ENCODE measurements around the gene UMAD1. TPM values are rescaled to one million over a fixed set of nuclear protein-coding genes. Genes with fewer than 3 reads are reported as not detected.

UMAD1 gene
- total RNA-seq, 2 donors from 2014 or later = 19.5 to 31.4 TPM

DNA sequence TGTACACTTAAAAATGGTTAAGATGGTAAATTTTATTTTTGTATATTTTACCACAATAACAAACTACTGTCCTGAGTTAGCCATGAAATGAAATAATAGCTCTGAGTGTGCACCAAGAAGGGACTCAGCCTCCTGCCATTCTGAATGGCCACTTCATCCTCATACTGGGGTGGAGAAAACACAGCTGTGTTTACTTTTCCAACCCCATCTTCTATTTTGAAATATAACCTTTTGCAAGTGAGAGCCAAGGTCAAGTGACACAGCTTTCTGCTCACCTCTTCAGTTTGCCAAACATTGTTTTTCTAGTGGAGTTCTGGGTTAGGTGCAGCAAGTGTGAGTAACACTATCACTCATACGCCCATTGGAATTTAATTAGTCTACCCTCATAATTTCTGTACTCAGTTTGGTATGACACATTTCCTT, 220.7 kb downstream of the UMAD1 start:
- Histone ChIP-seq H3K9me3 (no peaks in the 10 kb centered on the region), H3K4me3 (no peak overlapping the region), H3K27ac (no peak overlapping the region), H3K27me3 (replicated peaks; ENCODE audit: insufficient read depth) (no peaks in the 10 kb centered on the region), H3K4me1 (replicated peaks) (no peaks in the 10 kb centered on the region), H3K36me3 (no peaks in the 10 kb centered on the region)
- intact Hi-C loops (cut with DNase I) = no loop called here
- WGBS = 78% methylated on average over 1 of the region's 1 CpG
- DNase-seq (ENCODE audit: low spot score) = no peak
- TF ChIP-seq POLR2A (IDR thresholded peaks at IDR 0.05) = no peak

DNA sequence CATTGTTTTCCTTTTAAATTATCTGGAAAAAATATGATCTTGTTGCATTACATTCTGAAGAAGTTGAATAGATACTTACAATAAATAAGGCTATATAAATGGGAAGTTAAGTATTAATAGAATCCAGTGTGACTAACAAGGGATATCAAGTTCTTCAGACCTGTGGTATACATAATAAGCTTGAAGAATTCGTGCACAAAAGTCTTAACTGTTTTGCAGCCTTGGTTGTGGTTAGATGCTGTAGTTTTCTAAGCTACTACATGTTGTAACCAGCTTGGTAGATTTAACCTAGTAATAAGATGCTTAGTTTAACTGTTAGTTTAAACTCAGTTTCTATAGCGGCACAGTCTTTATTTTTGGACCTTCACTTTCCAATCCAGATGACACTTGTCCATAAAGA, 221.8 kb downstream of the UMAD1 start:
- Histone ChIP-seq H3K4me3 (no peak overlapping the region), H3K4me1 (replicated peaks) (no peaks in the 10 kb centered on the region), H3K27ac (no peak overlapping the region), H3K27me3 (replicated peaks; ENCODE audit: insufficient read depth) (no peaks in the 10 kb centered on the region), H3K36me3 (no peaks in the 10 kb centered on the region), H3K9me3 (no peaks in the 10 kb centered on the region)
- no peak for DNase-seq (ENCODE audit: low spot score)
- intact Hi-C loops (cut with DNase I) = no loop called here
- WGBS = 87% methylated on average over 2 of the region's 2 CpGs
- TF ChIP-seq POLR2A (IDR thresholded peaks at IDR 0.05) = no peak
- TF ChIP-seq POLR2AphosphoS5 (IDR thresholded peaks at IDR 0.05) = no peak
- TF ChIP-seq, protein P1, sequence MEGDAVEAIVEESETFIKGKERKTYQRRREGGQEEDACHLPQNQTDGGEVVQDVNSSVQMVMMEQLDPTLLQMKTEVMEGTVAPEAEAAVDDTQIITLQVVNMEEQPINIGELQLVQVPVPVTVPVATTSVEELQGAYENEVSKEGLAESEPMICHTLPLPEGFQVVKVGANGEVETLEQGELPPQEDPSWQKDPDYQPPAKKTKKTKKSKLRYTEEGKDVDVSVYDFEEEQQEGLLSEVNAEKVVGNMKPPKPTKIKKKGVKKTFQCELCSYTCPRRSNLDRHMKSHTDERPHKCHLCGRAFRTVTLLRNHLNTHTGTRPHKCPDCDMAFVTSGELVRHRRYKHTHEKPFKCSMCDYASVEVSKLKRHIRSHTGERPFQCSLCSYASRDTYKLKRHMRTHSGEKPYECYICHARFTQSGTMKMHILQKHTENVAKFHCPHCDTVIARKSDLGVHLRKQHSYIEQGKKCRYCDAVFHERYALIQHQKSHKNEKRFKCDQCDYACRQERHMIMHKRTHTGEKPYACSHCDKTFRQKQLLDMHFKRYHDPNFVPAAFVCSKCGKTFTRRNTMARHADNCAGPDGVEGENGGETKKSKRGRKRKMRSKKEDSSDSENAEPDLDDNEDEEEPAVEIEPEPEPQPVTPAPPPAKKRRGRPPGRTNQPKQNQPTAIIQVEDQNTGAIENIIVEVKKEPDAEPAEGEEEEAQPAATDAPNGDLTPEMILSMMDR (IDR thresholded peaks at IDR 0.05) = no peak

DNA sequence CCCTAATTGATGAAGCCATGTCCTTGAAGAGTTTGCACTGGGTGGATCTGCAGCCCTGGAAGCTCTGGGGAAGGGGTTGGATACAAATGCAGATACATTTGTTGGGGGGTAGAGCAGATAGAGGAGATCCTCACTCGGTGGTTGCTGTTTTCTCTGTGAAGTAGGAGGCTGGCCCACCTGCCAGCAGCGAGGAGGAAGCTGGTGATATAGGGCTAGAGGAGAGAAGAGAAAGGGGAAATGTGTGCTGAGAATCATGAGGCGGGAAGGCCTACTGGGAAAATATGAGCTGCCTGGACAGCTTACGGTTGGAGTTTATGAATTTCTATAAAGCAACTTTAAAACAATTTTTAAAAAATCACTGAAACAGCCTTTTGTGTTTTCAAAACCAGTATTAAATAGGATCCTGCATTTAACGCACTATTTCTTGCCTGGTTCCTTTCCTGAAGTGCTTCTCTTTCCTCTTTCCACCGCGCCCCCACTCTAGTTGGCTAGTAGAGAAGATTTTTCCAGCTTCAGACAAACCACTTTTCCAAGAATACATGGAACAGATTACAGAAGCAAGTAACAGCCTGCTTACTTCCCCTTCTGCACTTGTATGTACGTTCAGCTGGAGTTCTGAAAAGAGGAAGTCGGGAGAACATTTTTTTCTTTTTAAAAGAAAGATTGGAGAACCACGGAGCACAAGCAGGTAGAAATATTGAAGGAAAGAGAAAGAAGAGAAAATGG, 227.5 kb downstream of the UMAD1 start:
- DNase-seq (ENCODE audit: low spot score) = no peak
- no peak overlapping the region for H3K4me3 ChIP-seq
- 71% methylated on average over 10 of the region's 10 CpGs for WGBS
- TF ChIP-seq, protein P1 (IDR thresholded peaks at IDR 0.05) = no peak
- TF ChIP-seq POLR2A (IDR thresholded peaks at IDR 0.05) (no peak), POLR2AphosphoS5 (IDR thresholded peaks at IDR 0.05) (no peak)
- H3K36me3 ChIP-seq = no peaks in the 10 kb centered on the region
- no peaks in the 10 kb centered on the region for H3K27me3 ChIP-seq (replicated peaks; ENCODE audit: insufficient read depth)
- intact Hi-C loops (cut with DNase I) = no loop called here
- no peak overlapping the region for H3K27ac ChIP-seq
- H3K9me3 ChIP-seq = no peaks in the 10 kb centered on the region
- no peaks in the 10 kb centered on the region for H3K4me1 ChIP-seq (replicated peaks)

DNA sequence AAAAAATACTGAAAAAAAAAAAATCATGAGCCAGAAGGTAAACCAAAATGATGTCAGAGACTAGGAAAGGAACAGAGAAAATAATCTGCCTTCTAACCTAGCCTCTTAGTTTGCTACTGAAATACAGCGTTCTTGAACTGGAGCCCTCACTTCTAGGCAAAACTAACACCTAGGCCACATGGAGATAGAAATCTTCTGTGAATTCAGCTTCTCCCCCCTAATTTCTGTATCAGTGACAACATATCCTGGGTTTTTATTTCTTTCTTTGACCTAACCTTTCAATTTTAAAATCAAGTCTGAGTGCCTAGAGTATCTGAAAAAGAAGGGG, 228.0 kb downstream of the UMAD1 start:
- Histone ChIP-seq H3K4me3 (no peak overlapping the region), H3K36me3 (no peaks in the 10 kb centered on the region), H3K27ac (no peak overlapping the region), H3K4me1 (replicated peaks) (no peaks in the 10 kb centered on the region), H3K9me3 (no peaks in the 10 kb centered on the region), H3K27me3 (replicated peaks; ENCODE audit: insufficient read depth) (no peaks in the 10 kb centered on the region)
- intact Hi-C loops (cut with DNase I) = no loop called here
- TF ChIP-seq, protein P1 (IDR thresholded peaks at IDR 0.05) = no peak
- no peak for TF ChIP-seq POLR2AphosphoS5 (IDR thresholded peaks at IDR 0.05)
- no peak for TF ChIP-seq POLR2A (IDR thresholded peaks at IDR 0.05)
- no peak for DNase-seq (ENCODE audit: low spot score)
- WGBS = 68% methylated on average over 1 of the region's 1 CpG

DNA sequence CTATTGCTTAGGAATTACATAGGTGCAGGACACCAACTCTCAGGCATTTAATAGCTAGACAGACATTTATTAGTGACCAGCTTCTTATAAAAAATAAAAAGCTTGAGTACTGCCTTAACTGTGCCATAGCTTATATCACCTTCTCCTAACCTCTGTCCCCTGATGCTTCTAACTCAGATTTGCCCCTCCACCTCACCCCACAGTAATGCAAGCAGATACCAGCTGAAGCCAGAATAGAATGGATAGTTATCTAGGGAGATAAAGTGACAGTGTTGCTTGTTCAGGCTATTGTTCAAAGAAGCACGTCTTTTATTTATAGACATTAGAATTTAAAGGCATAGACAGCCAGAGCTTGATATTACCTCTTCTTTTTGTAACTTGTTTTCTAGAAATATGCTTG, 228.5 kb downstream of the UMAD1 start:
- no peak for DNase-seq (ENCODE audit: low spot score)
- Histone ChIP-seq H3K27ac (no peak overlapping the region), H3K4me1 (replicated peaks) (no peaks in the 10 kb centered on the region), H3K27me3 (replicated peaks; ENCODE audit: insufficient read depth) (no peaks in the 10 kb centered on the region), H3K4me3 (no peak overlapping the region), H3K9me3 (no peaks in the 10 kb centered on the region), H3K36me3 (no peaks in the 10 kb centered on the region)
- WGBS = 38% methylated on average over 1 of the region's 1 CpG
- TF ChIP-seq, protein P1 (IDR thresholded peaks at IDR 0.05) = no peak
- no peak for TF ChIP-seq POLR2A (IDR thresholded peaks at IDR 0.05)
- TF ChIP-seq POLR2AphosphoS5 (IDR thresholded peaks at IDR 0.05) = no peak
- intact Hi-C loops (cut with DNase I) = no loop called here
